HG03354 (cell line): ENCODE results near the gene SLC2A10.

Source experiments
- ATAC-seq: cut with Tn5 transposase; IDR thresholded peaks from one replicate; pipeline ENCODE4 v1.9.1; 2021; ENCODE audit warnings: mild to moderate bottlenecking; ENCODE audit not compliant: unreplicated experiment, poor library complexity, severe bottlenecking

Gene SLC2A10

GRCh38 chr20:46701556-46701955 is 7.9 kb upstream of the SLC2A10 start:
- no peak for ATAC-seq

- ATAC-seq = no peak
These were observed 7.5 kb upstream of the SLC2A10 start for GRCh38 chr20:46701986-46702385.

- ATAC-seq = no peak
These were observed 6.8 kb upstream of the SLC2A10 start for GRCh38 chr20:46702447-46703203.

- no peak for ATAC-seq
These were observed 6.0 kb upstream of the SLC2A10 start for GRCh38 chr20:46703435-46703834.

GRCh38 chr20:46704714-46705377 is 4.6 kb upstream of the SLC2A10 start:
- no peak for ATAC-seq

GRCh38 chr20:46705378-46705729 is 4.1 kb upstream of the SLC2A10 start:
- no peak for ATAC-seq

GRCh38 chr20:46706242-46706641 is 3.2 kb upstream of the SLC2A10 start:
- ATAC-seq = no peak

- no peak for ATAC-seq
These were observed 1.1 kb upstream of the SLC2A10 start for GRCh38 chr20:46708172-46708860.

- ATAC-seq = no peak
These were observed 392 bp upstream of the SLC2A10 start for GRCh38 chr20:46709055-46709458.

GRCh38 chr20:46710153-46710913 is 884 bp downstream of the SLC2A10 start:
- ATAC-seq = no peak

- no peak for ATAC-seq
These were observed 2.7 kb downstream of the SLC2A10 start for GRCh38 chr20:46712056-46712636.

- no peak for ATAC-seq
These were observed 4.7 kb downstream of the SLC2A10 start for GRCh38 chr20:46713957-46714834.

- no peak for ATAC-seq
These were observed 5.9 kb downstream of the SLC2A10 start for GRCh38 chr20:46715292-46715756.

- ATAC-seq = no peak
These were observed 8.5 kb downstream of the SLC2A10 start for GRCh38 chr20:46717818-46718541.

- ATAC-seq = no peak
These were observed 10.6 kb downstream of the SLC2A10 start for GRCh38 chr20:46720019-46720418.

GRCh38 chr20:46720776-46721425 is 11.5 kb downstream of the SLC2A10 start:
- ATAC-seq = no peak

- ATAC-seq = no peak
These were observed 12.0 kb downstream of the SLC2A10 start for GRCh38 chr20:46721476-46721875.

GRCh38 chr20:46722450-46722849 is 13.0 kb downstream of the SLC2A10 start:
- no peak for ATAC-seq
